HS-5 (cell line): Measurements from ENCODE around the gene FES.
"Not testable (repeated sequence)": the region's sequence is repeated elsewhere in the genome, so short reads cannot be mapped to it uniquely, and the experiment has no call there.

ENCODE experiments used
- DNase-seq: peaks from one replicate; pipeline ENCODE4 v3.0.0-alpha.2; 2012; ENCODE audit warnings: low read depth

Gene FES

DNA sequence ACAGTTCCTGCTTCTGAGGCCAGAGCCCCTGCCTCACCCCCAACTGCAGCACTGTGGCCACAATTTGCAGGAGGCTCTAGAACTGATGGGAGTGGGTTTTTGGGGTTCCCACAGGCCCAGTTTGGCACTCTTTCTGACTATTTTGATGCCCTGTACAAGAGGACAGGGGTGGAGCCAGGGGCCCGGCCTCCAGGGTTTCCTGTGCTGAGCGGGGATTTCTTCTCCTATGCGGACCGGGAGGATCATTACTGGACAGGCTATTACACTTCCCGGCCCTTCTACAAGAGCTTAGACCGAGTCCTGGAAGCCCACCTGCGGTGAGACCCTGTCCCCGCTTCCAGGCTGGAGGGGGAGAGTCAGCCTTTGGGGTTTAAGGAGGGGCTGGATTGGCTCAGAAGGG is 25.7 kb downstream of the FES start:
- no peak for DNase-seq

DNA sequence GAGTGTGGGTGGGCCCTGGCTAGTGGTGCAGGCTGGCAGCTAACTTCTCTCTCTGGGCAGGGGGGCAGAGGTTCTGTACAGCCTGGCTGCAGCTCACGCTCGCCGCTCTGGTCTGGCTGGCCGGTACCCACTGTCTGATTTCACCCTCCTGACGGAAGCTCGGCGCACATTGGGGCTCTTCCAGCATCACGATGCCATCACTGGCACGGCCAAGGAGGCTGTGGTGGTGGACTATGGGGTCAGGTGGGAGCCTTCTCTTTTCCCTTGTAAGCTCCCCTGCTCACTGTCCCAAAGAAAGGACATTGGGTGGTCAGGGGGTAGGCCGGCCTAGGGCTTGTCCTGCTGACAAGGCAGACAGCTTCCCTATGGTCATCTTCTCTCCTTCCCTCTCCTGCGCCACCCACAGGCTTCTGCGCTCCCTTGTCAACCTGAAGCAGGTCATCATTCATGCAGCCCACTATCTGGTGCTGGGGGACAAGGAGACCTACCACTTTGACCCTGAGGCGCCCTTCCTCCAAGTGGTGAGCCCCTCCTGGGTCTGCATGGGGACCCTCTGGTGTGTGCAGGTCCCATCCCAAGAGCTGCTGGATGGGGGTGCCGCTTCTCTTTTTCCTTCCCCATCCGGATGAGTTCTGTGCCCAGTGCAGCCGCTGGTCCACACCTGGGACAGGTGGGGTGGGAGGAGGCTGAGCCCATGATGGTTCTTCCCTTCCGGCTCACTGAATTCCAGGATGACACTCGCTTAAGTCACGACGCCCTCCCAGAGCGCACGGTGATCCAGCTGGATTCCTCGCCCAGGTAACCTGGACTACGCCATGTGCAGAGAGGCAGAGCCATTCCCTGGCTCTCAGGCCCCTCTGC is 26.4 kb downstream of the FES start:
- DNase-seq = no peak

DNA sequence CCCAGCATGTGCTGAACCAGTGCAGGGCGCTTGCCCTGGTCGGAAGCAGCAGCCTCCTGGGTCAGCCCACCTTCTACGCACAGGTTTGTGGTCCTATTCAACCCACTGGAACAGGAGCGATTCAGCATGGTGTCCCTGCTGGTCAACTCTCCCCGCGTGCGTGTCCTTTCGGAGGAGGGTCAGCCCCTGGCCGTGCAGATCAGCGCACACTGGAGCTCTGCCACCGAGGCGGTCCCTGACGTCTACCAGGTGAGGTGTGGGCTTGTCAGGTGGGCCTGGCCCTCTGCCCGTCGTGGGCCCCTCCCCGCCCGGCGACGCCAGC is 27.0 kb downstream of the FES start:
- no peak for DNase-seq

DNA sequence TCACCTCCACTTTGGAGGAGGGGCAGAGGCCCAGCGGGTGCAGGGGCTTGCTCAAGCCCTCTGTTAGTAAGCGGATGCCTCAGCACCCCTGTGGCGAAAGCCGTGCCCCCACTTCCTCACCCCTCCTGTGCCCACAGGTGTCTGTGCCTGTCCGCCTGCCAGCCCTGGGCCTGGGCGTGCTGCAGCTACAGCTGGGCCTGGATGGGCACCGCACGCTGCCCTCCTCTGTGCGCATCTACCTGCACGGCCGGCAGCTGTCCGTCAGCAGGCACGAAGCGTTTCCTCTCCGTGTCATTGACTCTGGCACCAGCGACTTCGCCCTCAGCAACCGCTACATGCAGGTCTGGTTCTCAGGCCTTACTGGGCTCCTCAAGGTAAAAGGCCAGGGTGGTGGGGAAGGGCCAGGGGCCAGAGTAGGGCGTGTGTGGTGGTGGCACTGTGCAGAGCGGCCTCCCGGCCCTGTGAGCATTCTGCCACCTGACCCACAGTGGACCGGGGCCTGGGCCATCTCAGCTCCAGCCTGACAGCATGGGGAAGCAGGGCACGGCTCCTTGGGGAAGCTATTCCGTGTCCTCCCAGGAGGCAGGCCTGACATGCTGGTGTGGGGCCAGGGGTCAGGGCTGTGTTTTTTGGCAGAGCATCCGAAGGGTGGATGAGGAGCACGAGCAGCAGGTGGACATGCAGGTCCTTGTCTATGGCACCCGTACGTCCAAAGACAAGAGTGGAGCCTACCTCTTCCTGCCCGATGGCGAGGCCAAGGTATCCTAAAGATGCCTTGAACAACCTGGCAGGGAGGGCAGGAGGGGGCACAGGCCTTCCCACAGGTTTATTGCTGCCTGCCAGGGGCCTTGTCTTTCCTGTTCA is 27.8 kb downstream of the FES start:
- DNase-seq = no peak

GRCh38 chr15:90912770-90913075 is 28.4 kb downstream of the FES start:
- no peak for DNase-seq

DNA sequence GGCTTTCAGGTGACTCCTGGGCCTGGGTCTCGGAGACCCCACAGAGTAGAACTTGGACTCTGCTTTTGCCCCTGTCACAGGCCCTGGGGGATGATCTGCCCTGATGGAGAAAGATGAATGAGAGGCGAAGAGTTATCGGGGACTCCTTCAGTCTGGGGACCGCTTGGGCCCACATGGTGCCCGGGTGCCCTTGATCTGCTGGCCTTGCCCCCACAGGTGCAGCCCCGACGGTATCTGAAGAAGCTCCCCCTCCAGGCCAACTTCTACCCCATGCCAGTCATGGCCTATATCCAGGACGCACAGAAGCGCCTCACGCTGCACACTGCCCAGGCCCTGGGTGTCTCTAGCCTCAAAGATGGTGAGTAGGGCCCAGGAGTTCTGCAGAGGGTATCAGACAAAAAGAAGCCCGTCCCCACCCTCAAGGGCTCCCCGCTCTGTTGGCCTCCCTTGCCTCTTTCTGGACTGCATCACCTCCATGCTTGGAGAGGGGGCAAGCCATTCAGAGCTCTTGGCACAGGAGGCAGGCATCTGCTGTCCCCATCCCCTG is 29.2 kb downstream of the FES start:
- no peak for DNase-seq

- DNase-seq = no peak
These were observed 30.2 kb downstream of the FES start for GRCh38 chr15:90914305-90915080.

DNA sequence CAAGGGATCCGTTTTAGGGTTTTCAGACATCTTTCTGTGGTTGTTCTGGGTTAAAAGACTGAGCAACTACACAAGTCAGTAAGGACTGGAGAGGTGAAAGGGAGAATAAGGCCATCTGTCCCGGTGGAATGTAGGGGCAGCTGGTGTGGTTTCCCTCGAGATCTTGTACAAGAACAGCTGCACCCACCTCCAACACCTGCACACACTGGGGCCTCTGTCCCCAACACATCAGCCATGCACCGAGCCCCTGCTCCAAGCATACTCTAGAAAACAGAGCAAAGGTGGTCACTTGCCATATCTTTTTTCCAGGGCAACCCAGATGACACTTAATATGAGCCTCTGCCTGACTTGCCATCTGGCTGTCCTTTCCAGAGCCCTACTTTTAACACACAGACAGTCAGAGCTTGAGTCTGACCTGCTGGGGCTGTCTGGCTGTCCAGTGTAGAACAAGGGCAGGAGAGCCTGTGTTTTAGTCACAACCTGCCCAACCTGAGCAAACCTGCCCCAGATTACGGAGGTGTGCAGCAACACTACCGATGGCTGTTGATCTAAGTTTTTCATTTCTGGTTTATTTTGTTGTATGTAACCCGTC is 31.0 kb downstream of the FES start:
- no peak for DNase-seq

DNA sequence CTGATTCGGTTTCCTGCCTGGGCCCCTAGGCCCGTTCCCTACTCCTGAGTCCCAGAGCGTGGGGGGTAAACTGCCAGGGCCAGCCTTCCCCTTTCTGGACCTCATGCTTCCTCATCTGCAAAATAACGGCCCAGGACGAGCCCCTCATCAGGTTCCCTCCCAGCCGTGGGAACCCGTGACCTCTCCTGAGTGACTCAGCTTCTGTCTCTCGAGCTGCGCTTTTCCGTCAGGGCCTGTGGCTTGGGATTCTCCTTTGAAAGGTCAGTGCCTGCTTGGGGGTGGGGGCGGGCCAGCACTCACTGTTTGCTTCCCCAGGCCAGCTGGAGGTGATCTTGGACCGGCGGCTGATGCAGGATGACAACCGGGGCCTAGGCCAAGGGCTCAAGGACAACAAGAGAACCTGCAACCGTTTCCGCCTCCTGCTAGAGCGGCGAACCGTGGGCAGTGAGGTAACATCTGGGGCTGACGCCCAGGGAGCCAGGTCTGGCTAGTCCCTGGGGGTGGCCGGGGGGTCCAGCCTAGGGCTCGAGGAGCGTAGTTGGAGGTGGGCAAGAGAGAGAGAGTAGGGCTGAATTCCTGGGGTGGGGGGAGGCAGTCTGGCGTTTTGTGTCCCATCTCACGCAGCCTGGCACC is 31.6 kb downstream of the FES start:
- no peak for DNase-seq

DNA sequence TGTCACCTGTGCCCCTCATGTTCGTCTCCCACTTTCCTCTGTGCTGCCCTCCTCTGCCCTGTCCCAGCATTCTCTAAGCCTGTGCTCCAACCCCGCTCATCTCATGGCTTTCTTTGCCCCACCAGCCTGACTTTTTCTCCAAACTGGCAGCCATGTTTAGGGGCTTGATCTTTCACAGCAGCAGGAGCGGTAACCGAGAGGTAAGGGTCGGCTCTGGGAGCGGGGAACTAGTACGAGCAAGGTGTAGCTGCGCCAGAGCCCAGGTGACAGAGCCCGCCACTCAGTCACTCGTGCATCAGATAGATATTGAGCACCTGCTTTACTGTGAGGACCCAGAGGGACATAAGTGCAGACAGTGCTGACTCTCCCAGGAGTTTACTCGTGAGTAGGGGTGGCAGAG is 32.2 kb downstream of the FES start:
- DNase-seq = no peak

GRCh38 chr15:90917569-90917968 is 33.3 kb downstream of the FES start:
- no peak for DNase-seq

- no peak for DNase-seq
These were observed 33.9 kb downstream of the FES start for GRCh38 chr15:90918034-90918788.

- DNase-seq = no peak
These were observed 34.5 kb downstream of the FES start for GRCh38 chr15:90918835-90919234.

DNA sequence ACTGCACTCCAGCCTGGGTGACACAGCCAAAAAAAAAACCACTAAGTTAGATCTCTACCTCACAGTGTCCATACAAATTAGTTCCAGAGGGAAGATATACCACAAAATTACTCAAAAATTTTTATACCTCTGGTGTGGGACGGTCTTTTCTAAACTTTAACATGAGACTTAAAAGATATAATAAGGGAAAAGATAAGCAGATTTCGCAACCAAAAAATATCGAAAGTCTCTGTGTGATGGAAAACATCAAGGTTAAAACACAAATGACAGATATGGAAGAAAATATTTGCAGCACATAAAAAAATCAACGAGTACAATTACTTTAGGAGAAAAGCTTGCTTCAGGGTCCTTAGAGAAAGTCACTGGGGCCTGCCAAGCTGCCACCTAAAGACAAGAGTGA is 37.6 kb downstream of the FES start:
- no peak for DNase-seq

GRCh38 chr15:90922712-90923322 is 38.5 kb downstream of the FES start:
- DNase-seq = not testable (repeated sequence)

- no peak for DNase-seq
These were observed 40.1 kb downstream of the FES start for GRCh38 chr15:90924375-90924774.

DNA sequence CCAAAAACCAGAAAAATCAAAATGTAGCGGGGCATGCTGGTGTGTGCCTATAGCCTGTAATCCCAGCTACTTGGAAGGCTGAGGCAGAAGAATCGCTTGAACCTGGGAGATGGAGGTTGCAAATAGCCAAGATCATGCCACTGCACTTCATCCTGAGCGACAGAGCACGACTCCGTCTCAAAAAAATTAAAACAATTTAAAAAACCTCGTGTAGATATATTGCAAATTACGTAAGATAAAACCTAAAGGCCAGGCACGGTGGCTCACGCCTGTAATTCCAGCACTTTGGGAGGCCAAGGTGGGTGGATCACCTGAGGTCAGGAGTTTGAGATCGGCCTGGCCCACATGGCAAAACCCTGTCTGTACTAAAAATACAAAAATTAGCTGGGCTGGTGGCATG is 42.5 kb downstream of the FES start:
- DNase-seq = not testable (repeated sequence)

GRCh38 chr15:90928106-90928505 is 43.8 kb downstream of the FES start:
- DNase-seq = not testable (repeated sequence)

DNA sequence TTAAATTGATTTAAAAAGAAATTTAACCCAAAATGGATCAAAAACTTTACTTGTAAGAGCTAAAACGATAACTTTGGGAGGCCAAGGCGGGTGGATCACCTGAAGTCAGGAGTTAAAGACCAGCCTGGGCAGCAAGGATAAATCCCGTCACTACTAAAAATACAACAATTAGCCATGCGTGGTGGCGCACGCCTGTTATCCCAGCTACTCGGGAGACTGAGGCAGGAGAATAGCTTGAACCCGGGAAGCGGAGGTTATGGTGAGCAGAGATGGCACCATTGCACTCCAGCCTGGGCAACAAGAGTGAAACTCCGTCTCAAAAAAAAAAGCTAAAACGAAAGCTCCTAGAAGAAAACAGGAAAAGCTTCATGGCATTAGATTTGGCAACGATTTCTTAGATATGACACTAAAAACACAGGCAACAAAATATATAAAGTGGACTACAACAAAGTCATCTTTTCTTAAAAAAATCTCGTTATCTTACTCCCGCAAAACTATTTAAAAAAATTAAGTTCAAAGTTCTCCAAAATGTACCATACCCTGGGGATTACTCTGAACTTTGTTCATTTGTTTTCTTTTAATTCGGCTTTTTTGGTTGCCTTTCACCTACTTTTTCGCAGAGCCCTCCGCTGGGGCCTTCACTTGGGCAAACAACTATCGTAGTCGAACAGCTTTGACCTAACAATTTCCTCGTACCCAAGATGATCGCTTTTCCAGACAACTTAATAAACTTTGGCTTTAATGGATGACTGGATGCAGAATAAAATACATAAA is 45.1 kb downstream of the FES start:
- DNase-seq = no peak
